Ecto neural progenitor cell (in vitro differentiated cells): ENCODE measurements around the gene RGS14.
"Not testable (repeated sequence)": the region's sequence is repeated elsewhere in the genome, so short reads cannot be mapped to it uniquely, and the experiment has no call there.

ENCODE experiments used
- DNase-seq: peaks from one replicate; pipeline ENCODE4 v3.0.0-alpha.2; 2018; ENCODE audit warnings: low spot score

RGS14 gene

GRCh38 chr5:177327539-177328522 is 29.9 kb upstream of the RGS14 start:
- no peak for DNase-seq

GRCh38 chr5:177328545-177329231 is 29.0 kb upstream of the RGS14 start:
- DNase-seq = no peak

GRCh38 chr5:177329883-177330282 is 27.8 kb upstream of the RGS14 start:
- DNase-seq = no peak

- DNase-seq = no peak
These were observed 26.5 kb upstream of the RGS14 start for GRCh38 chr5:177330991-177331842.

GRCh38 chr5:177332031-177332895 is 25.5 kb upstream of the RGS14 start:
- DNase-seq = no peak

- no peak for DNase-seq
These were observed 24.8 kb upstream of the RGS14 start for GRCh38 chr5:177332896-177333260.

GRCh38 chr5:177333420-177334154 is 24.1 kb upstream of the RGS14 start:
- no peak for DNase-seq

- DNase-seq = no peak
These were observed 23.6 kb upstream of the RGS14 start for GRCh38 chr5:177334155-177334551.

GRCh38 chr5:177334781-177335700 is 22.7 kb upstream of the RGS14 start:
- DNase-seq = no peak

- DNase-seq = no peak
These were observed 22.0 kb upstream of the RGS14 start for GRCh38 chr5:177335701-177336065.

- DNase-seq = no peak
These were observed 21.6 kb upstream of the RGS14 start for GRCh38 chr5:177336112-177336511.

GRCh38 chr5:177336603-177337494 is 20.9 kb upstream of the RGS14 start:
- no peak for DNase-seq

- no peak for DNase-seq
These were observed 19.2 kb upstream of the RGS14 start for GRCh38 chr5:177338251-177339106.

GRCh38 chr5:177339107-177339638 is 18.6 kb upstream of the RGS14 start:
- no peak for DNase-seq

GRCh38 chr5:177343000-177343399 is 14.7 kb upstream of the RGS14 start:
- not testable (repeated sequence) for DNase-seq

GRCh38 chr5:177343777-177344176 is 13.9 kb upstream of the RGS14 start:
- DNase-seq = no peak

GRCh38 chr5:177344891-177345290 is 12.8 kb upstream of the RGS14 start:
- no peak for DNase-seq
